ENCODE data around the gene PKNOX2.
A peak's percentile ranks its signal among the peaks of the same experiment; 100 is the strongest.

PKNOX2 gene

DNA sequence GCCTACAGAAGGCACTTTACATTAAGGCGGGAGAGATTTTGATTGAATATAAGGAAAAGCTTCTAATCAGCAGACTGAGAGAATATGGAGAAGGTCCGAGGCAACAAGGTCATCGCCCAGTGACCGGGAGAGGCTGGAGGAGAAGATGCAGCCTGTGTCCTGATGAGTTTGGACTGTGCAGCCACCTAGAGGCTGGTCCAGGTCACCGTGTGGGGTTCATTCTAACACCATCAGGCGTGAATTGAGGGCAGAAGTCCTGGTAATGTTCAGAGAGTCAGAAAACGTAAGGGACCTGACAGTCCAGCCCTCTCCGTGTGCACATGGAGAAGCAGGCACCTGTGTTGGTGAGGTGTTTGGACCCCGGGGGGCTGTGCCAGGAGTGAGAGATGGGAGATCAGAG lies 228.8 kb downstream of the PKNOX2 start:
- DNase-seq, result no peak

DNA sequence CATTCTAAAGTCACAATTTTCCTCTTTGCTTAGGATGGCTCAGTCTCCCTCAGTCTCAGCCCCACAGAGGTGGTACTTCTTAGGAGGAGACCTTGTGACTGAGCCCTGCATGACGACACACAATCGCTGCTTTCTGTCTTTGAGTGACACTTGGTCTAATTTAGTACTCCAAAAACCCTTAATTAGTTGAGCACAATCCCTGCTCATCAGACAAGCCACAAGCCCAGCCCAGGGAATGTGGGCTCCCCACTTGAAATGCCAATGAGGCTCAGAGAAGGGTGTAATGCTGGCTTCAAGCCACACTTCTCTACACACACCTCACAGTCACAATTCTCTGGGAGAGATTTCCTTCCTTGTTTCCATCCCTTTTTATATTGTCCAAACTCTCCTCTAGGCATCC lies 229.7 kb downstream of the PKNOX2 start:
- no peak for DNase-seq

DNA sequence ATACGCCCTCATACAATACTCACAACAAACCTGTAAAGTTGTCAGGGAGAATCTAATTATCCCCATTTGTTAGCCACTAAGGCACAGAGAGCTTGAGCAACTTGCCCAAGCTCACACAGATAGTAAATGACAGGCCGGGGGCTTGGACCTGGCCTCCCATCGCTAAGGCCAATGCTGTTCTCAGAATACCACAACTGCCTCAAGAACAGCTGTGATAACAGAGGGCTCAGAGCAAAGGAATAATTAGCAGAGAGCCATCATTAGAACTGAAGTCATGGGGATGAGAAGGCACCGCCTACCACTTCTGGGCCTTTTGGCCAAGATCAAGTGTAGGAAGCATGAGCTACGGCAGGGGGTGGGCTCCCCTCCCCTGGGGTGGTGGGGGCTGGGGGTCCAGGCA lies 232.9 kb downstream of the PKNOX2 start:
- DNase-seq, result no peak

DNA sequence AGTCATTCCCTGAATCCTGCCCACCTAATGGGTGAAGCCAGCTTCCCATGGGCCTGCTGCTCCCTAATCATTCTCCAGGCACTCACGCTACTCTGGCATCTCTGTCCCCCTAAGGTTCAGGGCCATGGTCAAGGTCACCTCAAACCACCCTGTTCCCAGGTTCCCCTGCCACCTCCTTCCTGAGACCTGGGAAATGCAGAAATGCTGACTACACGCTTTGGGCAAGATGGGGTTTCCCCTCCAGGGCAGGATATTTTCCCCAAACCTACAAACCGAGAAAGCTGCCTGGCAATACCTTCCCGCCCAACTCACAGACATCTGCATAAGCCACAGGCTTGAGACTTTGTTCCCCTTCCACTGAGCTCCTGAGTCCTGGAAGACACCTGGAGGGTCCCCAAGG lies 233.9 kb downstream of the PKNOX2 start:
- no peak for DNase-seq

DNA sequence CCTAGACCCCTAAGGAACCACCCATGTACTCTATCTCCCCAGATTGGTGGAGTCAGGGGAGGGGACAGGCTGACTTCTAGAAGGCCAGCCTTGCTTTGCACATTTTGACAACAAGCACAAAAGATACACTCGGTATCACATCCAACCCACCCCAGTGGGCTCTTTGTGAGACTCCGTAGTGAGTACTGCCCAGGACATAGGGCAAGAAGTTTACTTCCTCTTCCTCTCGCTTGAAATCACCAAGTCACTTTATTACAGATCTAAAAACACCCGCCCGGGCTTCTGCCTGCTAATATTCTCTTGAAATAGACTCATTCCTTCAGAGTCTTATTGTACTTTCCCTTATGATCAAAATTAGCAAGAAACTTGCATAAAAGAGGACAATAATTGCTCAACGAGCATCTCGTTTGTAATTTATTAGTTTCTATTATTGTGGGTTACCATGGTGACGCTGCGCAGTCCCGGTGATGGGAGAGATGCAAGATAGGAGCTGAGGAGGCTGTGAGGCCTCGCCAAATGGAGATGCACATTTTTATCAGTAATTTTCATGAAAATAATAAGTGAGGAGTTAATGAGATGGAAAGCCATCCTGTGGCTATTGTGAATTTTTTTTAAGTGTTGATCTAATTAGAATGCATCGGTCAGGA lies 234.6 kb downstream of the PKNOX2 start:
- no peak for DNase-seq

DNA sequence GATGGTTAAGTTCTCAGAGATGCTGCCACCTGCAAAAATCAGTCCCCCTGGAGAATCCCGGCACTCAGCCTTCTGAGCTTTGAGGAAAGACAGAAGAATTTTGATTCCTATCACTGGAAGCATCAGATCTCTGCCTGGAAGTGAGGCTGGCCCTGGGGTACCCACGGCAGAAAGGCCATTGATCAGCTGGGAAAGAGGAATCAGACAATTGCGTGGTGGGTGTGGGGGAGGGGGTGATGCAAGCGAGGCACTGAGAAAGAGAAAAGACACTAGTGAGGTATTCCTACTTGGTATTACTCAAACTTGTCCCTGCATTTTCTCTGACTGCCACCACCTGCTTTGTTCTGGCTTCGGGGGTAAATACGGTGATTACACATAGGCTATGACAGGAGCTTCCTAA lies 235.4 kb downstream of the PKNOX2 start:
- no peak for DNase-seq

DNA sequence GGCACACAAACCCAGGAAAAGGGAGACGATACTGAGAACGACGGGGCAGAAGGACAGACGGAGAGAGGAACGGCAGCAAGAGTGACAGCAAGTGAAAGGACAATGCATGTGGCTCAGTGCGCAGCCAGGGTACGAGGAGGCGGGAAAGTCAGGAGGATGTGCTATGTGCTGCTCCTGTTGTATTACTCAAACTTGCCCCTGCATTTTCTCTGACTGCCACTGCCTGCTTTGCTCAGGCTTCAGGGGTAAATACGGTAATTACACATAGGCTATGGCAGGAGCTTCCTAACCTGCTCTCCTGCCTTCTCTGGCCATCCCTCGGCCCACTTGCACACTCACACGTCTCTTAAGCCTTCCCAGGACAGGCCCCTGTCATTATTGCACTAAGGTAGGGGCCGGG lies 236.7 kb downstream of the PKNOX2 start:
- no peak for DNase-seq

DNA sequence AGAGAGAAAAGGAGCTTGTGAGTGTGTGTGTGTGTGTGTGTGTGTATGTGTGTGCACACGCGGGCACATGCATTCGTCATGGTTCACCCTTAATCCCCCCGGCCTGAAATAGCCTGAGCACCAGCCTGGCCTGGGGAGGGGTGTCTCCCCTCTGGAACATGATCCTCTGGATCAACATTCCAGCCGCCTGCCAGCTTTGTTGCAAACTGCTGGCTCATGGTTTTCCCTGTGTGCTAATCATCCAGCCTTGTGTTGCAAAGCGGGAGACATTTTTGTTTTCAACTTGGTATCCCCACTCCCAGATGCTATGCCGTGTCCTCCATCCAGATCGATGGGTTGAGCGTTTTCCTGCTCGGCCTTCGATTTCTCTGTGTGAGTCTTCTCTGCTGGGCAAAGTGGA lies 237.2 kb downstream of the PKNOX2 start:
- DNase-seq, result no peak

DNA sequence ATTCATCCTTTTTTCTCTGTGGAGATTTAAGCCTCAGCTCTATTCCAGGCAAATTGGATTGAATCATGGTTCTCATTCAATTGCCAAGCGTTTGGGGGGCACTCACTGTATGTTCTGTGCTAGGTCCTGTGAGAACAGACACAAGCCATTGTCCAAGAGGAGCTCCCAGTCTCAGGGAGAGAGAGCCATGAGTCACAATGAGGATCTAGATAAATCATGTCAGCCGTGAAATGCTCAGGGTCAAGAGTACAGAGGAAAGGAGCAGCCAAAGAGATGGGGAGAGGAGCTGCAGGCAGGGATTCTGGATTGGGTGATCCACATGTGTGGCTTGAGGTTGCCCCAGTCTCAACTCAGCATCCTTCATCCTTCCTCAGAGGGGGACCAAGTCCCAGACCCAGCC lies 237.9 kb downstream of the PKNOX2 start:
- DNase-seq, result no peak

DNA sequence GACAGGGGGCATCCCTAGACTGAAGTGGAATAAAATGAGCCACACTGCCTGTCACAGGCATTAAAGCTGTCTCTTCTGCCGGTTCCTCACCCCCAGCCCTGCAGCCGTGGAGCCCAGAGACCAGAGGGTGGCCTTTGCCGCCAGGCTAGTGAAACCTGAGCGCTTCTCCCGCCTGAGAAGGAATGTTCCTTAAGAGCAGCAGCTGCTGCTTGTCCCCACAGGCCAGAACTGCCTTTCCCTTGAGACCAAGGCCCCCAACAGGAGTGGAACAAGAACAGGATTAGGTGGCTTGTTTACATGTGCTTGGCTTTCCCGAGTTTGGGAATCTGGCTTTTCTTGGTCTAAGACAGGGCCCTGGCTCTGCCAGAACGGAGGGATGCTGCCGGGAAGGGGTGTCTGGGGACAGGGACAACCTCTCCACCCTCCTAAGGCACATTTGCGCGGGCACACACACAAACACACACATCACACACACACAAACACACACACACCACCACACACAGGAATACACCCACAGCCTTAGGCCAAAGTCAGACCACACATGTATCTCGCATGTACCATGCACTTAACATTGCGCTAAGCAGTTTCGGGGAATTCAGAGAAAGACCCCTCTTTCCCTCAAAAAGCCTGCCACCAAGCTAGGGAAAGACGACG lies 239.7 kb downstream of the PKNOX2 start:
- no peak for DNase-seq

DNA sequence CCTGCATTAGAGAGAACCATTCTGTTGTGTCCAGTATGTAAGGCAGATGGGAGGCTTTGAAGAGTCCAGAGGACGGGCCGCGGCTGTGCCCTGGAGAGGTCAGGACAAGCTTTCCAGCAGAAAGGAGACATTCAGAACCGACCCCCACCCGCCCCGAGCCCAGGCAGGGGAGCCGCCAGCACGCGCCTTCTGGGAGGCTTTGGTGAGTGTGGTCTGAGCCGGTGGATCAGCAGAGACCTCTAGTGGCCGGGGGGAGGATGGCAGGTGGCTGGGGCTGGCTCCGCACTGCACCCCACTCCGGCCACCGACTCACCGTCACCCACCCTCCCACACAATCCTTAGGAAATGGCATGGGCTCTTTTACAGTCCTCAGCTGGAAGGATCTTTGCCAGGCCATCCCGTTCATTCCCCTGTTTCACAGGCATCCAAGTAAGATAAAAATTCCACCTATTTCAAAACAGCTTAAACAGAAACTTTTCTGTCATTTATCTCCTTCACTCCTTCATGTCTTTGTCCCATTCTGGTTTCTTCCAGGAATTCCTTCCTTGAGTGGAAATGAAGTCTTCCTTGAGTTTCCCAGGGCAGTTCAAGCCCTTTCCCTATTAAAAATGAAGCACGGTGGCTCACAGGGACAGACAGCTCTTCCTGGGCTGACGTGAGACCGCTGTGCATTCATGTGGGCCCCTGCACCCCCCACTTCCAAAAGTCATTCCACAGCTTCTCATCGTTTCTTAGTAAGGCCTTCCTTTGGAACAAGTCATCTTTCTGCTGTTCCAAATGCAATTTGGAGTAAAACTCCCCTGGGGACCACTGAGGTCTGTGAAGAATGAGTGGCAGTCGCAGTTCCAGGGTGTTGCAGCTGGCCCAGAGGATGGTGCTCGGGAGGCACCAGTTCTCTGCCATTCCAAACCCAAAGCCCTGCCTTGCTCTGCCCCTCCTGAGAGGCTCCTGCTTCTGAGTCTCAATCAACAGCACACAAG lies 240.6 kb downstream of the PKNOX2 start:
- DNase-seq, result peak; percentile 36

DNA sequence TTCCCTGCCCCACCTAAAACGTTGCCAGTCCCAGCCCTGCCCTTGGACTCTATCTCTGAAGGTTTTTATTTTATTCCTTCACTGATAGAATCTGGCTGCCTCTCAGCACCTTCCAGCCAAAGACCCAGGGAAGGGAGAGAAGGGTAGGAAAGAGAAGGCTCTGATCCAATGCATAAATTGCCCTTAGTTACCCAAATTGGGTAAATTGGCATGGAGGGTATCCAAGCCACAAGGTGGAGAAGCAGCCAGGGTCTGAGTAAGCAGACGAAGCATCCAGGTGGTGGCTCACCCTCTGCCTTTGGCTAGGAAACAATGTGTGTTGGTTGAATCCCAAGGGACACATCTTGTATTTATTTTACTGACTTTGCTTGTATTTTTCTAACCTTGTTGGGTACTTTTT lies 242.5 kb downstream of the PKNOX2 start:
- no peak for DNase-seq

DNA sequence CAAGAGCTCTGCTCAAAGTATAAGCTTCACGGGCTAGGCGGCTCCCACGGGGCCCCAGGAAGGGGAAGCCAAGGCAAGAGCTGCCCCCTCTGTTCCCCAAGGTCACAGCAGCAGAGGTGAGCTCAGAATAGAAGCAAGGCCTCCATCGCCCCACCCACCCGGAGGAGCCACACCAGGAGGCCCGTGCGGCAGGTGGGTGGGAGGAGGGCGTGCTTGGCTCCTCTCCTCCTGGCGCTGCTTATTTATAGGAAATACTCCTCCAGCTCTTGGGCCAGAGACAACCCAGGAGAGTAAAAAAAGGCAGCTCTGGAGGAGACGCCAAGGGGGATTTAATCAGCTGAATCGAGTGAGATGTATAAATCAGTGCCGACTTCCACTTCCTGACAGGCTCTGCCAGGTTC lies 243.8 kb downstream of the PKNOX2 start:
- DNase-seq, result no peak

DNA sequence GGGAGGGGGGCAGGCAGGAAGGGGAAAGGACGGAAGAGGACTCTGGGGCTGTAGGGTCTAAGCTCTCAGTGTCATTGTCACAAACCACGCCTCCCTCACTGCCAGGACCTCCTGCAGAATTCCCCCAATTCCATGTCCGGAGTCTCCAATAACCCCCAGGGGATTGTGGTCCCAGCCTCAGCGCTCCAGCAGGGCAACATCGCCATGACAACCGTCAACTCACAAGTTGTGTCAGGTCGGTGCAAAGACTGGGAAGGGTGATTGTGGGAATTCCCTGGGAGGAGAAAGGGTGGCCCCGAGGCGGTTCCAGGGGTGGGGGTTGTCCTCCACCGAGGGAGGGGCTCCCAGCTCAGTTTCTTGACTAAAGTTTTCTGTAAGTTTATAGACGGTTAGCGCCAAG lies 245.5 kb downstream of the PKNOX2 start:
- no peak for DNase-seq

DNA sequence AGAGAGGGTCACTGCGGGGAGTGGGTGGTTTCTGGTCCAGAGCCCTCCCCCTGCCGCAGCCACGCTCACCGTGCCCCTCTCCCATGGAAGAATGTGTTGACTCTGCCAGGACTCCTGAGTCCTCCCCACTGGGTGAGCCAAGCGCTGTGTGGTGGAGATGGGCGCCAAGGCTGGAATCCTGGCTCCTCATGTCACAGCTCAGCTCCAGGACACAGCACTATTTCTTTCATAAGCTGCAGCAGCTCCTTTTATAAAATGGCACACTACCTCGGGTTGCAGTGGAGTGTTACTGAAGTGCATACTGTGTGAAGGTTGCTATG lies 247.6 kb downstream of the PKNOX2 start:
- no peak for DNase-seq

DNA sequence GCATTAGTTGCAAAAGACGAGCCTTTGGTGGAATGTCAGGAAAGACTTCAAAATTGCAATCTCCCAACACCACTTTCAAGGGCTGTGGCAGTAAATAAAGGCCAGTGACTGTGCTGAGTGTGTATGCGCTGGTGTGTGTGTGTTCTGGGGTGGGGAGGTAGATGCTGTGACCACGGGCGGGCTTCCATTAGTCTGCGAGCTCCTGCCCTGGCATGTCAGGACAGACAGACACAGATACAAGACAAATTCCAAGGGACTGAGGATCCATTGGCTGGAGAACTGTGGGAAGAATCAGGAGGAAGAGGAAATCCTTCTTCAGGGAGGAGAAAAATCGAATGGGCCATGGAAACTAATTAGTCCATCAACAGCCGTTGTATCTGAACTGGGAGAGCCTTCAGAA lies 248.0 kb downstream of the PKNOX2 start:
- DNase-seq, result no peak

DNA sequence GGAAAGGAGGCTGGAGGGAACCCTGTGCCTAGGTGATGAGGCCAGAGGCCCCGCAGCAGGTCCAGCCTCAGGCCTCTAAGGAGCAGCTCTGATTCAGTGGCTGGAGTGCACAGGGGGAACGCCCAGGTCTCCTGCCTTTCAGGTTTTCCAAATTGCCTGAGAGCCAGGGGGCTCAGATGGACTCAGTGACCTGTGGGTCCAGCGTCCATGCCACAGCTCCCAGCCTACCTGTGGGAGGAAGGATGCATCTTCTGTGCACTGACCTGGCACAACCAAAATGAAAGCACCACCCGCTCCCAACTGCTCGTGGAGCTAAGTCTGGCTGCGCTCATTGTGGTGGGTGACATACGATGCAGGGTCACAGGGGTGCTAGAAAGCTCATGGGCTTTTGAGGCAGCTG lies 248.7 kb downstream of the PKNOX2 start:
- DNase-seq, result no peak

DNA sequence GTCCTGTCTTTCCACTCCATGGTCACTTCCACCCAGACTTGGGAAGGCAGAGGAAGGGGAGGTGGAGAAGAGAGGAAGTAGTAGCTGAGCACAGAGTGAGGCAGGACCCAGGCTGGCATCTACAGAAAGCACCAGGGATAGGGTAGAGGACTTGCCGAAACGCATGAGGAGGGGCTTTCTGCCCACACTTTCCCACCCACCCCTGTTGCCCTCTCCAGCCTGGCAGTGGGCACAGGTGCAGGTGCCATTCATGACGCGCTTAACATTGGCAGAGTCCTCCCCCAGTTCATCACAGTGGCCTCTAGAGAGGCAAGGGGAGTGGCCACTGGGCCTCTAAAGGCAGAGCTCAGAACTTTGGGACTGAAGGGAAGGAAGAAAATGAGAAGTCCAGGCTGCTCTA lies 249.6 kb downstream of the PKNOX2 start:
- DNase-seq, result no peak

DNA sequence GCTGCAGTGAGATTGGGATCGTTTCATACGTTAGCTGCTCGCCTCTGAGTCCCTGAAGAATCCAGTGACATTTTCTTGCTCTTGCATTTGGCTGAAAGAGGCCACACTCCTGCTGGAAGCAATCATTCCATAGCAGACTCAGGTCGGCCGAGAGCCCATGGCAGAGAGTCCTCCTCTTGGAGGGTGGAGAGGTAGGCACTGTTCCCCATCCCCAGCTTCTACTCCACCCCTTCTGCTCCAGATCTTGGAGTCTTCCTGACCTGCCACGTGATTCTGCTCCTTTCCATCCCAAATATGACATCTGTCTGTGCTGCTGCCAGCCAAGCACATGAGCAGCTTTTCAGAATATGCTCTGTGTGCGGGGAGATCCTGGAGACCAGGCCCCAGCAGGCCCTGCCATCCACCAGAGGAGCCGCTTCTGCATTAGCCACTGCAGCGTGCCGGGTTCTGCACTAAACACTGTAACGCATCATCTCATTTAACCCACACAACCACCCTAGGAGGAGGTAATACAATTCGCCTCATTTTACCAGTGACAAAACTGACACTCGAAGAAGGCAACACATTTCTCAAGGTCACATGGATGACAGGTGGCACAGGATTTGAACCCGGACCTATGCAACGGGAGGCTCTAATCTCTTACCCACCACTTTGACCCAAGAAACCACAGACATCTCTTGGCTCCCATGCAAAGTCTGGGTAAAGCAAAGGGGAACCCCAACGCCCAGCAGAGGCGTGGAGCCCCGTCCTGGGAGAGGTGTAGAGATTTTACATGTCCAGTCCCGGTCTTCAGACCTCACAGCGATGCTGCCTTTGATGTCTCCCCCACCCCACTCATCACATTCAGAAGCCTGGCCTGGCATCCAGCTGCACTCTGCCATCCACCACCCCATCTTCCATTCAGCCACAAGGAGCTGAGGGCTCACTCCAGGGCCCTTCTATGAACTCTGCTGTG lies 252.7 kb downstream of the PKNOX2 start:
- no peak for DNase-seq

DNA sequence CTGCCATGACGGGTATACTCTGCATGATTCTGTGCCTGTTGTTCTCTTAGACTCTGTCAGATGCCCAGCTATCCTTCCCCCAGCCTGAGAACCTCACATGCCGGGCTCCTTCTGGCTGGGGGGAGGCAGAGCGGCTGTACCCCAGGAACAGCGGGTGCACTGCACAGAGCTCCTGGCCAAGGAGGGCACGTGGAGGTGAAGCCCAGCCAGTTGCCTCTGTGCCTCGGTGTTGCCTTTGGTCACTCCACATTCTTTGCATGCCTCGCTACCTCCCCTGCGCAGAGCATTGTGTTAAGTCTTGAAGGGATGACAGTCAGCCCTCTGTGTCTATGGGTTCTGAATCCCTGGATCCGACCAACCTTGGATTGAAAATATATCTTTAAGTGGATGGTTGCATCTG lies 253.8 kb downstream of the PKNOX2 start:
- DNase-seq, result no peak

DNA sequence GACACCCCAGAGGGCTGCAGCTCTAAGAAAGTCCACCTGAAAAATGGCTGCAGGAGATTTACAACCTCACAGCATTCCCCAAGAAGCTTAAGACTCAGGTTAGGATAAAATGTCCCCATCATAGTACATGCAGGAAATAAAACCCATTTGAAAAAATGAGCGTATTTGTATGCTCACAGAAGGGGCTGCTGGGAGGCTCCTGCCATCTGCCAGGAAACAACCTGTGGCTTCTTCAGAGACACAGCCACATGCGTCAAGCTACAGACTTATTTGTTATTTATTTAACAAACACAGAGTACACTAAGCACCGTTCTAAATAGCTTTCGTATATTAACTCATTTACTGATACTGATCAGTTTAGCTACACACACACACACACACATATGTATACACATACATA lies 258.1 kb downstream of the PKNOX2 start:
- DNase-seq, result no peak

DNA sequence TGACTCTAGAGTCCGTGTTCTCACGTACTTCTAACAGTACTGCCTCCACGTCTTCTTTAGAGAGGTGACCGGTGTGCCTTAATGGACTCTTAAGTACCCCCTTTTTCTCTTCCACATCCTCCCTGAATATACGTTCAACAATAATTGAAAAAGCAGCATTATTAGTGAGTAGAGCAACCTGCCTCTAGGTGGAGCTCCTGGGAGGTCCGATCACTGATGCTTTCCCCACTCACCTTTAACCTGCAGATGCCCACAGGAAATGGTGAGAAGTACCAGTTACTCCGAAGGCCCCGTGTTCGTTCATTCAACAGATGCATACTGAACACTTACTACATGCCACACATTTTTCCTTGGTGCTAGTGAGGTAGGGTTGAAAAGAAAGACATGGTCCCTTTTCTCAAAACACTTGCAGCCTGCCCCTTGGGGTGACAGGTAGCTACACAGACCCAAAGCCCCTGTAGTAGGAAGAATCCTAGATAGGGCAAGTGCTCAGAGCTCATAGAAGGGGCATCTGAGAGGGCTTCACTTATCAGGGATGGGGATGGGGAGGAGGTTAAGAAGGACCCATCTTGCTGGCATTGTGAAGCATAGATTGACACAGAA lies 258.8 kb downstream of the PKNOX2 start:
- no peak for DNase-seq
